AG09319 (cell line): ENCODE data around the gene SNX25.

Experiments
- DNase-seq: peaks from one replicate; pipeline ENCODE4 v3.0.0-alpha.2; 2010; ENCODE audit warnings: low read depth; ENCODE audit errors: extremely low read depth
- CTCF ChIP-seq: IDR thresholded peaks from 2 replicates; pipeline ENCODE4 v1.5.1; 2011; ENCODE audit warnings: low read depth, mild to moderate bottlenecking, inconsistent platforms, low read length, moderate library complexity

SNX25 gene

GRCh38 chr4:185346975-185347601 is 137.7 kb downstream of the SNX25 start:
- TF ChIP-seq CTCF: no peak
- no peak for DNase-seq

GRCh38 chr4:185351691-185352090 is 142.3 kb downstream of the SNX25 start:
- no peak for DNase-seq
- no peak for TF ChIP-seq CTCF

- no peak for TF ChIP-seq CTCF
- no peak for DNase-seq
Measured at GRCh38 chr4:185352202-185352601, 142.8 kb downstream of the SNX25 start.

GRCh38 chr4:185352741-185353140 is 143.3 kb downstream of the SNX25 start:
- DNase-seq: no peak
- no peak for TF ChIP-seq CTCF

- no peak for DNase-seq
Measured at GRCh38 chr4:185357211-185357610, 147.8 kb downstream of the SNX25 start.

GRCh38 chr4:185357733-185358440 is 148.5 kb downstream of the SNX25 start:
- no peak for TF ChIP-seq CTCF
- DNase-seq: no peak

More at GRCh38 chr4:185357211-185357610, 147.8 kb downstream of the SNX25 start:
- TF ChIP-seq CTCF: no peak

- TF ChIP-seq CTCF: no peak
- no peak for DNase-seq
Measured at GRCh38 chr4:185358514-185358913, 149.1 kb downstream of the SNX25 start.
